Esophagus mucosa (tissue), 1 donor: ENCODE measurements around the gene HOXB7. TPM values are rescaled to one million over a fixed set of nuclear protein-coding genes. Genes with fewer than 3 reads are reported as not detected.

Experiments
- ATAC-seq: fragments of 200-7000 bp; cut with Tn5 transposase; one replicate; pipeline ENCODE4 v1.9.1; 2020
- total RNA-seq: library from RNA; stranded (reverse); gene quantifications from one replicate; pipeline ENCODE4 v1.2.4, GENCODE V29; 2023
- donor health status: DM: yes; HTN: yes; CAD: no.

The HOXB7 gene
- total RNA-seq, 1 donor from 2014 or later = 2.1 TPM

DNA sequence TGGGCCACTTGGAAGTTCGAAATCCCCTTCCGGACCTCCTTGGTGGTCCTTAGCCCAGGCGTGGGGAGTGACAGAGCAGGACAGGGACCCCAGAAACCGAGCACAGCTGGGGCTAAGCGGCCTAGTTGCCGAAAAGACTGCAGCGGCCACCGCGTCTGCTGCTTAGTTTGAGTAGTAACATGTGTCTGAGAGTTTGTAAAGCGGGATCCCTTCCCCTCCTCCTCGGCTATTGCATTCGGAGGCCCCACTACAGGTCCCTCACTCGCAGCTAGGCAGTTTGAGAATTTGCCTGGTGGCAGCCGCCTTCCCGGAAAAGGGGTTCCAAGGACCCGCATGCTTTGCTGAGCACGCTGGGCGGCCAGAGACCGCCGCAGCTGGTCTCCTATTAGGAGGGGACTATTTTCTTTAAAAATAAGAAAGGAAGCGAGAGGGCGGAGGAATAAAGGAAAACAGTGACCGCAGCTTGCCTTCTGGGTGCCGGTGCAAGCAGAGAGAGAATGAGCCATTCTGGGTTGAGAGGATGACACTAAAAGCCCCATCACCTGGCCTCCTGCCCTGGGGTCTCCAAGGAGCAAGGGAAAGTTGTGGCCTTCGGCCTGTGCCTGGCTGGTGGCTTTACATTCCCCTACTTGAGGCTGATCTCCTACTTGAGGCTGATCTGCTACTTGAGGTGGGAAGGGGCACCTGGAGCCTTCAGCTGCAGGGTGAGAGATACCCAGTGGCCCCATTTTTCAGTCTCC lies 16.1 kb downstream of the HOXB7 start:
- ATAC-seq = no peak

- ATAC-seq = peak; percentile 71
Measured at GRCh38 chr17:48593840-48594537, 16.8 kb downstream of the HOXB7 start.

DNA sequence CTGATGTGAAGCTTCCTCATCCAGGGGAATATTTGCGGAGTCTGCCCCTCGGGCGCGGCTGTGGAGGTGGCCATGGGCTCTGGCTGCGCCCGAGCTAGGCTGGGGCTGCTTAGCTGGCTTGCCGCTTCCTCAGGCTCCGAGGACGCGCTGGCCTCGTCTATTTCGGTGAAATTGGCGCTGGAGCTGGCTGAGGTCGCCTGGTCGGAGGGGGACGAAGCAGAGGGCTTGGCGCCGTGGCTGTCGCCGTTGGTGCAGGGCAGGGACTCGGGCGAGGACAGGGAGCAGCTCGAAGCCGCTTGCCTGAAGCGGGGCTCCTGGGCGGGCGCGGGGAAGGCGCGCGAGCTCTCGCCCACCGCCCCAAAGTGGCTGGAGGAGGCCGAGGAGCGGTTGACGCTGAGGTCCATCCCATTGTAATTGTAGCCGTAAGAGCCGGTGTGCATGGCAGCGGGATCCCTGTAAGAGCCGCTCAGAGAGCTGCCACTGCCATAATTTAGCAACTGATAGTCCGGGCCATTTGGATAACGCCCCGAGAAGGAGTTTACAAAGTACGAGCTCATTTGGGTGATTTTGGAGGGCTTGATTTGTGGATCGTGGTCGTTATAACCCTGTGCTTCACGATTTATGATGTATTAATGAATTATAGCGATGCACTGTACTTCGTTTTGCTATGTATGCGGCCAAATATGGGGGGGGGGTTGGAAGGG lies 17.5 kb downstream of the HOXB7 start, which contains the start of gene HOXB5:
HOXB5 (minus strand) TSS at position 654 of the 704 bp plus-strand sequence; CDS start at position 557, 97 bp downstream.
- ATAC-seq = peak; percentile 26

DNA sequence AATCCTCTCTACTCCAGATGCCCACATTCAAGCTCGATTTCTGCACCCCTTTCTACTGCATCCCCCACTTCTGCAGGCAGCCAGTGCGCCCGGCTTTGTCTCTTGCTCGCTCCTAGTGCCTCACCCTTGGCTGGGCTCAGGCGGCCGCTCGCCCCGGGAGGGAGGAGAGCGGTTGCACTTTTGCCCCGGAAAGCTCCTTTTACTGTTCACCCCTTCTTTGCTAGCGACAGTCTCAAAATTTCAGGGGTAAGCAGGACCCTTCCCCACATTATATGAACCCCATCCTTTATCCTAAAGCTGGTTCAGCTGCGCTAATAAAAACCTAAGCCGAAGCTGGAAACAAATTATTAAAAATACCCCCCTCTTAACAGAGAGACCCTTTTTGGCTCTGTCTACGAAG lies 18.2 kb downstream of the HOXB7 start:
- no peak for ATAC-seq

- ATAC-seq = no peak
Measured at GRCh38 chr17:48592057-48592514, 18.7 kb downstream of the HOXB7 start.

- ATAC-seq = no peak
Measured at GRCh38 chr17:48591255-48592056, 19.4 kb downstream of the HOXB7 start.

GRCh38 chr17:48590607-48591161 lies 20.1 kb downstream of the HOXB7 start:
- no peak for ATAC-seq

GRCh38 chr17:48589831-48590606 lies 20.8 kb downstream of the HOXB7 start, which contains the start of gene HOXB3:
Gene HOXB3, minus strand, starts transcription at chr17:48590241. Its CDS starts 37,767 bp downstream, at chr17:48552474.
- no peak for ATAC-seq

DNA sequence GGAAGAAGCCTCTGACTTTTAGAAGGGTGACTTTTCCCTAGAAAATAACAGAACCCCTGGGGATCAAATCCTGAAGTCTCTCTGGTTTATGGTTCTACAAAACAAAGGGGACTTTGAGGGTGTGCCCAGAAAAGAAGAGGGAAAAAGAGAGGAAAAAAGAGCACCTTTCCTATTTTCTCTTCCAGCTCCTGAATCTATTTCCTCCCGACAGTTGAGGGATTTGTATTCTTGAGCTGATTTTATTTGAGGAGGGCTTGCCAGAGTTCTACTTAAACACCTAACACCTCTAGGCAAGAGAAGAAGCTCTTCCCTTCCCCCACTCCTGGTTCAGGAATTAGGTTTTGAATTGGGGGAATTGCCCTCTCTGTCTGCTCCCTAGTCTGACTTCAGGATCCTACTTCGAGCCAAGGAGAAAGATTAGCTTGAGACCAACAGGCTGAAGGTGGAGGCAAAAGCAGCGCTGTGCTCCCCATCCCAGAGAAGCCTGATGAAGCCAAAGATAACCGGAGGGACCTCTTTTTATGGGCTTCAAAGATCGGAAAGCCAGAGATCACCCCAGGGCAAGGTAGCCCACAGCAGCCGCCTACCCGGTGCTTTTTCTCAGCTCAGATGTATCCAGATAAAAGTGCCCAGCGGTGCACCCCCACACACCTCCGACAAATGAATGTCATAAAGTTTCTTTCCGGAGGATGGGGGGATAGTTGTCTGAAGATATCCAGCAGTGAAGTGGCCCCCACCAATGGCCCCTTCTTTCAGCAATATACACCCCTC lies 21.6 kb downstream of the HOXB7 start:
- ATAC-seq = no peak

DNA sequence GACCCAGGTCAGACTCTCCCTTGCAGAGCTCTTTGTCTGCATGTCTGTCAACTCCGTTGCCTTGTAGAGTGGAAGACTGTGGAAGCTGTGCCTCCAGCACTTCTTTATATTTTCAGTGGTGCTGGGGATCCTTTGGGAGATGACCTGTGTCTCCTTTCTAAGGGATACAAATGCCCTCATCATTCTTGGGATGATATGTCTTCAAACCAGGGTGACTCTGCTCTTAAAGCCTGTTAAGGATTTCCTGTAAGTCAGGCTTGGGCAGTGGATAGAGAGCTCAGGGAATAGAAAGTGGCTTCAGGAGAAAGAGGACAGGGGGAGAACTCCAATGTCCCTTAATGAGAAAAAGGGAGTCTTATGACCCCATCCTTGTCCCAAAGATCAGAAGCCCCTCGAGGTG lies 22.3 kb downstream of the HOXB7 start:
- no peak for ATAC-seq

GRCh38 chr17:48588074-48588415 lies 22.8 kb downstream of the HOXB7 start:
- ATAC-seq = no peak

GRCh38 chr17:48587276-48588073 lies 23.3 kb downstream of the HOXB7 start:
- no peak for ATAC-seq

- no peak for ATAC-seq
Measured at GRCh38 chr17:48586355-48587258, 24.2 kb downstream of the HOXB7 start.

DNA sequence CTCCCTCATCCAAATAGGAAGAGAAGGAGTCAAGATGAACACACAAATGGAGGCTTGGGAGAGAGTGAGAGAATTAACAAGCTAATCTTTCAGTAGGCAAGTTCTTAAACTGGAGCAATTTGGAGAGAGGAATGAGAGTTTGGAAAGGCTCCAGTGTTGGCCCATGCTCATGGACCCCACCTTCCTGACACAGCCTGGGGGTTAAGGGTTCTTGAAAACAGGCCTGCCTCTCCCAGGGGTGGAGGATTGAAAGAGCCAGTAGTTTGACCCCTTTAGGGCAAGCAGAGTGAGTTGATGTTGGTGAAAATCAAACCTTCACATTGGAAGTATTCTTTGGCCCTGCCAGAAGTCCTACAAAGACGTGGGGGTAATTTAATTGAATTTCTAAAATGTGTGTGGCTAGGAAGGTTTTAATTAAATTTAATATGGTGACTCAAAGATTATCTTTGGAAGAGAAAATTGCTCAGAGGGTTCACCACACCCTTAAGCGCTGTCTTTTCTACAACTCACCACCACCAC lies 26.5 kb downstream of the HOXB7 start:
- ATAC-seq = no peak

DNA sequence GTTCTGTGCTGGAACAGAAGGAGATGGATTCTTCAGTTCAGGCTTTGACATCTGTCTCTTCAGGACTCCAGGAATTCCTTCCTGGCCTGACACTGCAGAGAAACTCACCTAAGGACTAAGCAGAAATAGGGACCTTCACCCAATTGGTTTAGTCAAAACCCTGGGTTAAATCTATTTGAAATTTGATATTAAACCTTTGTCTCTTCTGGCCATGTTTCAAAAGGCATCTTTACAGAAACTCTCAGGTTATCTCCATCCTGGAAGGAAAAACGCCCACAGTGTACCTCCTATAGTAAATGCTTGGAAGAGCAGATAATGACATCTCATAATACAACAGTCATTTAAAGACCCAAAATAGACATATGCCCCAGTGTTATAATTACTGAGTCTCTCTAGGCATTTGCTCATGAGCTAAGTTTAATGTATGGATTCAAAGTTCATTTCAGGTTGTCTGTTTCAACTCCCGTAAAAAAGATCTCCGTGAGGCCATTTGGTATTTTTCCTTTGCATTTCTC lies 27.1 kb downstream of the HOXB7 start:
- no peak for ATAC-seq

DNA sequence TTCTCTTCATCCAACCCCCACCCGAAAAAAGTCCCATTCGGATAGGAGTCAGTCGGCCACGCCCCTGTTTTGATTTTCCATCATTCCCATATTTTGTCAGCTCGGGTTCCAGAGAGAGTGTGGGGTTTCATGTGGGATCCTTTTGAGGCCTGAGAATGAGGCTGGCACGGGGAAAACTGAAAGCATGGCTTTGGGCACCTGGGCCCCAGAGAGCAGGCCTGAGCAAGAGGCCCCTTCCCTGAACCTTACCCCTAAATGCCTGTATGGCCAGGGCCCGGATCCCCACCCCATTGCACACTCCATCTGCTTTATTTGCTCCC lies 28.1 kb downstream of the HOXB7 start:
- ATAC-seq = no peak

- ATAC-seq = no peak
Measured at GRCh38 chr17:48579760-48580554, 30.9 kb downstream of the HOXB7 start.

GRCh38 chr17:48579471-48579759 lies 31.4 kb downstream of the HOXB7 start:
- ATAC-seq = no peak
